DLD1 (cell line): ENCODE data around the gene ANKRD60.

ENCODE experiments used
- in situ Hi-C: cut with HindIII; loops from 2 replicates; pipeline ENCODE4 v1.10.0; 2017; ENCODE audit warnings: low sequenced_read_pairs

The ANKRD60 gene

GRCh38 chr20:58198384-58198783 is 30.1 kb downstream of the ANKRD60 start:
- in situ Hi-C loops: loop anchor here (25.0 kb wide), 1 partner anchor 561 kb away; no protein-coding TSS in a partner anchor

- in situ Hi-C loops: loop anchor here (25.0 kb wide), 1 partner anchor 560 kb away; no protein-coding TSS in a partner anchor
Measured at GRCh38 chr20:58197185-58197469, 31.3 kb downstream of the ANKRD60 start.

GRCh38 chr20:58196402-58197184 is 31.9 kb downstream of the ANKRD60 start:
- in situ Hi-C loops: loop anchor here (25.0 kb wide), 1 partner anchor 559 kb away; no protein-coding TSS in a partner anchor

- in situ Hi-C loops: loop anchor here (25.0 kb wide), 1 partner anchor 558 kb away; no protein-coding TSS in a partner anchor
Measured at GRCh38 chr20:58195047-58195446, 33.4 kb downstream of the ANKRD60 start.

DNA sequence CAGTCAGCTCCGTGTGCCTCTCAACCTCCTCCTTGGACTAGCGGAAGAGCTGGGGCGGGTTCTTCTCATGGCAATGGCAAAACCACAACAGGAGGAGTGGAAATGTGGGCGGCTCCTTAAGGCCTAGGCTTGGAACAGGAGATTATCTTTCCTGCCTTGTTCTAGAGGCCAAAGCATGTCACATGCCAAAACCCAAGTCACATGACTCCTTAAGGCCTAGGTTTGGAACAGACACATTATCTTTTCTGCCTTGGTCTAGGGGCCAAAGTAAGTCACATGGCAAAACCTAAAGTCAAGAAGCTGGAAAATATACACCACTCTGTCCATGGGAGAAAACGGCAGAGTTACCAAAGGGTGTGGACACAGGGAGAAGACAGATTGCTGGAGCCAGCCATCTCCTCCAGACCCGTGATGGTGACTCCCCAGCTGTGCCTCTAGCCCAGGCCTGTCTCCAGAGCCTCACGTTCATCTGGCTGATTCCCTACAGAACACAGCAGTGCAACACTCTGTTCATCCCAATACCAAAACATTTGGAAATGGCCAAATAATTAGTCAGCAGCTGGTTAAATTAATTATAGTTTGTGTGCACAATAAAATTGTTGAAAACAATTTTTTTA is 34.2 kb downstream of the ANKRD60 start:
- in situ Hi-C loops: loop anchor here (25.0 kb wide), 1 partner anchor 557 kb away; no protein-coding TSS in a partner anchor

GRCh38 chr20:58192567-58192966 is 35.9 kb downstream of the ANKRD60 start:
- in situ Hi-C loops: loop anchor here (25.0 kb wide), 1 partner anchor 555 kb away; no protein-coding TSS in a partner anchor

DNA sequence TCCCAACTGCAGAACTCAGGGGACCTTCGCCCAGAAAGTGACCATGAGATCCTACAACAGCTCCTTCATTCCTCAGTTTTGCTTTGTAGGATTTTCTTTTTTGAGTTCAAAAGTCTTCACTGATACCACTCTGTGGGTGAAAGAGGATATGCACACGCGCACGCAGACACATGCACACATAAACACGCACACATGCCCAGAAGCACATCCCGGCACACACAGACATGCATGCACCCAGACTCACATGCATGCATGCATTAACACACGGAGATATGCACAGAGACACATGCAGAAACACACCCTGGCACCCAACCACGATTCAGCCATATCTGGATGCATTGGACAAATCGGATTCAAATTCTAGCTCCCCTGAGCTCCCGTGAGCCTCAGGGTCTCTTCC is 36.4 kb downstream of the ANKRD60 start:
- in situ Hi-C loops: loop anchor here (25.0 kb wide), 1 partner anchor 555 kb away; no protein-coding TSS in a partner anchor

DNA sequence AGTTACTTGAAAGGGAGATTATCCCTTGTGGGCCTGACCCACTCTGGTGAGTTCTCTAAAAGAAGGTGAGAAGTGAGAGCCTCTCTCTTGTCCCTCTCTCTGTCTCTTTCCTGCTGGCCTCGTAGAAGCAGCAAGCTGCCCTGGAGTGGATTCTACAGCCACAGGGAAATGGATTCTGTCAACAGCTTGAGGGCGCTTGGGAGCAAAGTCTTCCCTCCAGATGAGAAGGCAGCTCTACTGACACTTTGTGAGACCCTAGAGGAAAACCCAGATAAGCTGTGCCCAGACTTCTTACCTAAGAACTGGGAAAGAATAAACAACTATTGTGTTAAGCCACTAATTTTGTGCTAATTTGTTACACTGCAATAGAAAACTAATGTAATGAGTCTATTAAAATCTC is 39.9 kb downstream of the ANKRD60 start:
- in situ Hi-C loops: loop anchor here (25.0 kb wide), 1 partner anchor 551 kb away; no protein-coding TSS in a partner anchor

DNA sequence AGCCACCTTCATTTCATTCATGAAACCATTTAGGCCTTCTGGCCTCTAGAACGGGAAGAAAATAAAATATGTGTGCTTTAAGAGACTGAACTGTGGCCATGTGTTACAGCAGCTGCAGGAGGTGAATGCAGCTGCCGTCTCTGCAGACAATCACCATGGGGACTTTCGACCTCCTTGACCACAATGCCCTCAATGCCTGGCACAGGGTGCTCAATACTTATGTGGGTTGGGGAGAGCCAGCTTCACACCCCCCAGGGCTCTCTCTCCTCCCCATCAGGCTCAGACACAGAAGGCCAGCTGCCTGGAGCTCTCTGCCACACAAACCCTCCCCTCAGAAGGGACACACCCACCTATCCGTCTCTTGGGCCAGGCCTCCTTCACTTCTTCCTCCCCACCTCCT is 43.5 kb downstream of the ANKRD60 start:
- in situ Hi-C loops: loop anchor here (5.0 to 25.0 kb wide), 2 partner anchors 108 to 548 kb away; no protein-coding TSS in a partner anchor

DNA sequence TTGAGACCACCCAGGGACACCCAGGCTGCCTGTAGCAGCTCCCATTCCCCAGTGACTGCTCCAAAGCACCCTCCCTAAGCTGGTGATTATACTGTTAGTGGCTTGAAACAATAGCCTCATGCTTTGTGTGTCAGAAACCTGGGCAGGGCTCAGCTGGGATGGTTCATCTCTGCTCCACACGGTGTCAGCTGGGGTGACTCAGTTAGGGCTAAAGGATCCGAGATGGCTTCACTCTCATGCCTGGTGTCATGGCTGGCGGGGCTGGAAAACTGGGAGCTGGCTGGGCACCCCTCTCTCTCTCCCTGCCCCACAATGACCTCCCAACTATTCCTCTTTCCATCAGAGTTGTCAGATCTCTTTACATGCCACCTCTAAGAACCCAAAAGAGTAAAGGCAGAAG is 44.4 kb downstream of the ANKRD60 start:
- in situ Hi-C loops: loop anchor here (5.0 to 25.0 kb wide), 2 partner anchors 107 to 547 kb away; no protein-coding TSS in a partner anchor

DNA sequence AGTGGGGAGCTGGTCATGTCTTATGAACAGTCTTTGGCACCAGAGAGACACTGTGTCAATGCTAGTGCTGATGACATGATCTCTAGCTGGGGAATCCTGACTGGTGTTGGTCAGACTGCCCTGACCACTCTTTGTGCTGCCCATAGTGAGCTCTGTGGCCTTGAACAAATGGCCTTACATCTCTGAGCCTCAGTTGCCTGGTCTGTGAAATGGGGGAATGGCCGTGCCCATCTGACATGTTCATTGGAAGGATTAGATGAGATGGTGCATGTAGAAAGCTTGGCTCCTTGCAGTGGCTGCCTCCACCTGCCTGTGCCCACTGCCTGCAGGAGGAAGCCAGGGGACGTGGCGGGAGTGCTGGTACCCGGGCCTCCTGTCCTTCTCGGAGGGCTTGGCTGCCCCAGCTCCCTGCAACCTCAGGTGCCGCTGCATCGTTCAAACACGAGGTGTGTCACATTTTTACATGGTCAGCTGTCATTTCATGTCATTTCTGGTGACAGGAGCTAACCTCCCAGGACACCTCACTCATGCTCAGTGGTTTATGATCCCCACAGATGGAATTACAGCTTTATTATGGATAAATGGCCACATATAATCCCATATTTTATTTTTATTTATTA is 45.8 kb downstream of the ANKRD60 start:
- in situ Hi-C loops: loop anchor here (5.0 to 25.0 kb wide), 2 partner anchors 105 to 545 kb away; no protein-coding TSS in a partner anchor

DNA sequence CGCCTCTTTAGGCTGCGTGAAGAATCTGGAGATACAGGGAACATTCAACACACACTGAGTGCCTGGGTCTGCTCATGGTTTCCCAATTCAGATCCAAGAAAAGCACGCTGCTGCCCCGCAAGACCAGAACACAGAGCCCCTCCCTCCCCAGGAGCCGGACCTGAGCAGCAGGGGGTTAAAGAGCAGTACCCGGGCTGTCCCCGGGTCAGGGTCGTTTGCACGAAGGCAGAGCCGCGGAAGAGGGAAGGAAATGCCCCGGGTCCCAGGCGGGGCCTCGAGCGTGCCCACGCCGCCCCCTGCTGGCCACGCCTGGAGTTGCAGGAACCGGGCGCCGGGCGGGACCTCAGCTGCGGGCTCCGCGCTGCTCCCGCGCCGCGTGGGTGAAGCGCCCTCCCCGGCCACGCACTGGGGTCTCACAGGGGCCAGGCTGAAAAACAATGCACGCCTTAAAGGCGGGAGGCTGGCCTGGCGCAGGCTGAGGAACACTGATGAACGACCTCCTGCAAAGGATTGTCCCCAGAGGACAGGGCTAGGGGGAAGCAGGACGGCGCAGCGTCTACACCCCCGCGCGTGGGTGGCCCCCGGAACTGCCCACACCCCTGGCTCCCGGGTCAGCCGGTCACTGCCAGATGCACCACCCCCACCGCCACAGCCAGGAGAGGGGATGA is 48.9 kb downstream of the ANKRD60 start:
- in situ Hi-C loops: loop anchor here (5.0 to 25.0 kb wide), 2 partner anchors 102 to 542 kb away; no protein-coding TSS in a partner anchor

- in situ Hi-C loops: loop anchor here (25.0 kb wide), 1 partner anchor 542 kb away; no protein-coding TSS in a partner anchor
Measured at GRCh38 chr20:58179083-58179431, 49.4 kb downstream of the ANKRD60 start.

- in situ Hi-C loops: loop anchor here (25.0 kb wide), 1 partner anchor 540 kb away; no protein-coding TSS in a partner anchor
Measured at GRCh38 chr20:58177799-58178198, 50.7 kb downstream of the ANKRD60 start.

GRCh38 chr20:58175836-58176235 is 52.6 kb downstream of the ANKRD60 start:
- in situ Hi-C loops: loop anchor here (25.0 kb wide), 1 partner anchor 539 kb away; no protein-coding TSS in a partner anchor

GRCh38 chr20:58175425-58175824 is 53.0 kb downstream of the ANKRD60 start:
- in situ Hi-C loops: loop anchor here (25.0 kb wide), 1 partner anchor 538 kb away; no protein-coding TSS in a partner anchor

DNA sequence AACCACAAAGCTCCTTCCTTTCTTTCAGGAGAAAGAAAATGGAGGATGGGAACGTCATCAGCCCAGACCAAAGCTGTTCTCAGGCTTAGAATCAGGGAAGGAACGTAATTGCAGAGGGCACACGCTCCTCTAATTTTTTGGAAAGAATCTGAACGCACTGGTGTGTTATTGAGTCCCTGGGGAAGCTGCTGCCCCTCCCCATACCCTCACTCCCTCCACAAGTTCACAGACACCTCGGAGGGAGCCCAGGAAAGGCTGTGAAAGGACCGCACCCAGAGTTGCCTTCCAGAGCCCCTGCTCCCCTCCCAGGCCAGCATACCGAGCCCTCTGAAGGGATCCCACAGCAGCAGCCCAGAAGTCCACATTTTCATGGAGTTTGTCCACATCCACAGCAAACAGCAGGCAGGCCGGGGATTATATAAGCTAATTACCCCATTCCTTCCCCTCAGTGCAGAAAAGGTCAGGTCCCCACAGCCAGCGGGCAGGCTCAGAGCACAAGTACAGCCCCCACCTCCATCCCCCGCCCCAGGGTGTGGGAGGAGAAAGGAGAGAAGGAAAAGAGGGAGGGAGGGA is 53.7 kb downstream of the ANKRD60 start:
- in situ Hi-C loops: loop anchor here (25.0 kb wide), 1 partner anchor 537 kb away; no protein-coding TSS in a partner anchor

GRCh38 chr20:58173930-58174707 is 54.3 kb downstream of the ANKRD60 start:
- in situ Hi-C loops: no loop called here

DNA sequence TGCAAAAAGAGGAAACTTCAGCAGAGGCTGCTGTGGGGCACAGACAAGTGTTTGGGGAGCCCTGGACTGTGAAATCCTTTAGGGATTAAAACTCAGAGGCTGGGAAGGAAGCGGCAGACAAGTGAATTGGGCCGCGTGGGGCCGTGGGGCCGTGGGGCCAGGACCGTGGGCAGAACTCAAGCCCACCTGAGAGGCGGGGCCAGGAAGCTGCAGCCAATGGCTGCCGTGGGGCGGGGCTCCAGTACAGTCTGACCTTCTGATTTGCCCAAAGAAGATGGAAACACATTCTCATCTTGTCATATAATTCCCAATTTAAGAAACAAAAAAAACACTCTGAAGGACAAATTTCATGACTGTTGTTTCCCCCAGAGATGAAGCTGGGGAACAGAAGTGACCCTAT is 55.4 kb downstream of the ANKRD60 start:
- in situ Hi-C loops: no loop called here
